Heart right ventricle (tissue), 16 donors: Measurements from ENCODE around the gene MRAP. TPM values are rescaled to one million over a fixed set of nuclear protein-coding genes. Genes with fewer than 3 reads are reported as not detected.
"Not testable (repeated sequence)": the region's sequence is repeated elsewhere in the genome, so short reads cannot be mapped to it uniquely, and the experiment has no call there.

ENCODE experiments used
- ATAC-seq, 8 donors: fragments of 200-7000 bp; cut with Tn5 transposase; one replicate each; pipeline ENCODE4 v1.9.1; 2020; ENCODE audit warnings: mild to moderate bottlenecking in 8 of 8, moderate library complexity in 8 of 8, moderate number of reproducible peaks in 1 of 8
- DNase-seq, 2 donors: peaks; one replicate each; pipeline ENCODE4 v3.0.0-alpha.2; 2020
- H3K27ac ChIP-seq, 10 donors: fragments of 200-600 bp; sonication (generic) in 2 of 10; one replicate each; pipeline versions ENCODE4 v1.5.0 to v1.8.0; 2020 to 2022; ENCODE audit warnings: mild to moderate bottlenecking in 3 of 10
- H3K27me3 ChIP-seq, 7 donors: fragments of 200-600 bp; one replicate each; pipeline ENCODE4 v1.8.0; 2021 to 2022; ENCODE audit warnings: mild to moderate bottlenecking in 2 of 7
- H3K36me3 ChIP-seq, 9 donors: fragments of 200-600 bp; sonication (generic) in 1 of 9; one replicate each; pipeline versions ENCODE4 v1.5.0 to v1.8.0; 2020 to 2022; ENCODE audit warnings: mild to moderate bottlenecking in 2 of 9
- H3K4me1 ChIP-seq, 9 donors: fragments of 200-600 bp; sonication (generic) in 1 of 9; one replicate each; pipeline versions ENCODE4 v1.5.0 to v1.8.0; 2020 to 2022; ENCODE audit warnings: mild to moderate bottlenecking in 4 of 9
- H3K4me3 ChIP-seq, 10 donors: fragments of 200-600 bp; sonication (generic) in 2 of 10; one replicate each; pipeline versions ENCODE4 v1.5.0 to v1.8.0; 2020 to 2022; ENCODE audit warnings: mild to moderate bottlenecking in 7 of 10, moderate library complexity in 2 of 10
- H3K9me3 ChIP-seq, 11 donors: fragments of 200-600 bp in 10 of 11; sonication (generic) in 2 of 11; one replicate each; pipeline versions ENCODE4 v1.5.0 to v1.8.0; 2013 to 2022; ENCODE audit warnings: mild to moderate bottlenecking in 2 of 11, control low read depth in 1 of 11, moderate library complexity in 1 of 11
- WGBS, 2 donors: extraction: QIAGEN DNeasy Blood & Tissue Kit; methylation state at CpG; one replicate each; pipeline ENCODE4 v1.1.7; 2013; ENCODE audit warnings: inconsistent platforms in 1 of 2; 5-methylcytosine and 5-hydroxymethylcytosine counted together
- intact Hi-C, 10 donors: fragments of 100-400 bp; cut with DNase I; formaldehyde crosslinking; loops; one replicate each; pipeline versions ENCODE4 v1.11.1 to v1.14.2; 2022
- polyA plus RNA-seq, 2 donors: library from polyadenylated mRNA; stranded (reverse); fragments of 200-250 nt; gene quantifications; one replicate each; pipeline ENCODE4 v1.2.3, GENCODE V29; 2013
- total RNA-seq, 10 donors: library from RNA; stranded (reverse); fragmentation: NEBNext Ultra II Directional in 3 of 10; extraction: Animal tissue kit (Norgen Biotek cat#: 25700) in 3 of 10; gene quantifications; one replicate each; pipeline versions ENCODE4 v1.2.1 to v1.2.4, GENCODE V29; 2021 to 2023
- TF ChIP-seq, protein P1 (sequence below), 9 donors: fragments of 200-600 bp; sonication (generic) in 2 of 9; IDR thresholded peaks; one replicate each; pipeline versions ENCODE4 v1.5.0 to v1.8.0; 2021 to 2022; ENCODE audit warnings: antibody characterized with exemption in 9 of 9, mild to moderate bottlenecking in 5 of 9, moderate library complexity in 1 of 9
- donor health status: Arrhythmogenic right ventricular cardiomyopathy.
- donor health status: ischemic (EF 13 %, LVEDD 7.1; RV severe dilation, severe dysfunction).
- donor health status: healthy with polysubstance abuse.
- donor health status: DM: no; HTN: yes; CAD: no.
- donor health status: DM: no; HTN: no; CAD: no.
- donor health status: ischemic (EF 25% LVEDD 6.9; RV normal size, moderate dysfunction).
- donor health status: ischemic (EF 25% LVEDD 5.7; RV mildly dilated, moderate dysfunction).
- donor health status: healthy.
- donor health status: DM: yes; HTN: yes; CAD: no.
- donor health status: Ischemic cardiomyopathy.
- donor health status: ischemic (EF 35%, LVEDD 5.7; RV mildly dilated, moderate dysfunction).
- donor health status: nonischemic (EF 11% LVEDD 7.7; RV severe dilation, severe dysfunction).
- donor health status: DM: yes; HTN: yes; CAD: no.
- donor health status: PGD.
- donor health status: ischemic (EF 29% LVEDD 5.4; RV normal size, mild dysfunction).
- donor health status: nonischemic (EF 23%, LVEDD 6.1; RV moderate dilation, normal function).

MRAP gene
- total and polyA plus RNA-seq, 12 donors, result 0.63 to 10.5 (median 0.78) TPM; not detected in 5

DNA sequence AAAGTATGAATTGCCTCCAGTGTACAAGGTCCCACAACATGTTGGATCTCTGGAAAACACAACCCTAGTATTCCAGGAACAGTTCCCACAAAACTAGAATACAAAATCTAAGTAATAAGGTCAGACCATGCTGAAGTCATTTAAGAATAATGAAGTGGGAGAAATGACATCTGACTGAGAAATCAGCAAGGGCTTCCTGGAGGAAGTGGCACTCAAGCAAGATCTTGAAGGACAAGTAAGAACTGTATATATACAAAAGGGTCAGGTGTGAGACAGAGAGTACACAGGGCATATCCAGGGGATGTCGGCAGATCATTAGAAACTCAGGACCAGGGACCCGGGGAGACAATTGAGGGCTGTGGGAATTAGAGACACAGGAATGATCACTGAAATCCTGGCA is 38.5 kb upstream of the MRAP start:
- no peaks in the 10 kb centered on the region for H3K36me3 ChIP-seq
- TF ChIP-seq, protein P1, sequence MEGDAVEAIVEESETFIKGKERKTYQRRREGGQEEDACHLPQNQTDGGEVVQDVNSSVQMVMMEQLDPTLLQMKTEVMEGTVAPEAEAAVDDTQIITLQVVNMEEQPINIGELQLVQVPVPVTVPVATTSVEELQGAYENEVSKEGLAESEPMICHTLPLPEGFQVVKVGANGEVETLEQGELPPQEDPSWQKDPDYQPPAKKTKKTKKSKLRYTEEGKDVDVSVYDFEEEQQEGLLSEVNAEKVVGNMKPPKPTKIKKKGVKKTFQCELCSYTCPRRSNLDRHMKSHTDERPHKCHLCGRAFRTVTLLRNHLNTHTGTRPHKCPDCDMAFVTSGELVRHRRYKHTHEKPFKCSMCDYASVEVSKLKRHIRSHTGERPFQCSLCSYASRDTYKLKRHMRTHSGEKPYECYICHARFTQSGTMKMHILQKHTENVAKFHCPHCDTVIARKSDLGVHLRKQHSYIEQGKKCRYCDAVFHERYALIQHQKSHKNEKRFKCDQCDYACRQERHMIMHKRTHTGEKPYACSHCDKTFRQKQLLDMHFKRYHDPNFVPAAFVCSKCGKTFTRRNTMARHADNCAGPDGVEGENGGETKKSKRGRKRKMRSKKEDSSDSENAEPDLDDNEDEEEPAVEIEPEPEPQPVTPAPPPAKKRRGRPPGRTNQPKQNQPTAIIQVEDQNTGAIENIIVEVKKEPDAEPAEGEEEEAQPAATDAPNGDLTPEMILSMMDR (IDR thresholded peaks at IDR 0.05), result no peak
- intact Hi-C loops, result loop anchor here in 2 of 10 donors (5.0 kb wide), 1 partner anchor 468 kb away; no protein-coding TSS in a partner anchor
- H3K4me1 ChIP-seq, result peaks cover 7 to 27% (median 17%) of the 10 kb centered on the region in 9 donors
- H3K4me3 ChIP-seq, result no peak overlapping the region
- 90 to 94% methylated on average over 2 of the region's 2 CpGs for WGBS, 2 donors
- DNase-seq (no peak), ATAC-seq (no peak)
- H3K9me3 ChIP-seq, result no peaks in the 10 kb centered on the region
- H3K27ac ChIP-seq, result no peak overlapping the region
- H3K27me3 ChIP-seq, result no peaks in the 10 kb centered on the region

- TF ChIP-seq, protein P1 (IDR thresholded peaks at IDR 0.05), result no peak
- H3K27ac ChIP-seq, result no peak overlapping the region
- 82 to 88% methylated on average over 5 of the region's 5 CpGs for WGBS, 2 donors
- no peak for DNase-seq
- ATAC-seq, result no peak
- peaks cover 0 to 16% (median 7%) of the 10 kb centered on the region in 9 donors for H3K4me1 ChIP-seq
- no peaks in the 10 kb centered on the region for H3K27me3 ChIP-seq
- H3K9me3 ChIP-seq, result no peaks in the 10 kb centered on the region
- peaks cover 0 to 4% (median 0%) of the 10 kb centered on the region in 9 donors for H3K36me3 ChIP-seq
- intact Hi-C loops, result loop anchor here in 2 of 10 donors (5.0 kb wide), 1 partner anchor 470 kb away; no protein-coding TSS in a partner anchor
- no peak overlapping the region for H3K4me3 ChIP-seq
Measured at GRCh38 chr21:32261929-32262328, 36.7 kb upstream of the MRAP start.

GRCh38 chr21:32265321-32265720 is 33.3 kb upstream of the MRAP start:
- ATAC-seq, H3K27me3 ChIP-seq, DNase-seq, H3K4me3 ChIP-seq, H3K4me1 ChIP-seq, H3K27ac ChIP-seq, H3K9me3 ChIP-seq: not testable (repeated sequence)
- WGBS, 2 donors, result 91 to 95% methylated on average over 18 to 23 of the region's 23 CpGs
- intact Hi-C loops, result loop anchor here in 1 of 10 donors (5.0 kb wide), 1 partner anchor 388 kb away; no protein-coding TSS in a partner anchor
- peaks cover 0 to 38% (median 5%) of the 10 kb centered on the region in 9 donors for H3K36me3 ChIP-seq

DNA sequence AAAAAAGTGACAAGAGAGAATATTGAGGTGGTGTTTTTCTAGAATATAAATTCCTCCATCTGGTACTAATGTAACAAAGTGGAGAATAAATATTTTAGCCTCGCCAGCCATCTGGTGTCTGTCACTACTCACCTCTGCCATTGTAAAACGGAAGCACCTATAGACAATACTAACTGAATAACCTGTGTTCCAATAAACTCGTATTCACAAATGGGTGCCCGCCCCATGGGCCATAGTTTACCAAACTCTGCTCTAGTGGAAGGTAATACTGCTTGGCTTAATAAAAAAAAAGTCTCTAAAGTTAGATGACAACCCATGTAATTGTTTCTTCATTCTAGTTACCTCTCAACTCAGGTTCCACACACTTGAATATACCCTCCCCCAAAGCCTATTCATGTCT is 27.9 kb upstream of the MRAP start:
- H3K4me1 ChIP-seq, result peaks cover 0 to 5% (median 0%) of the 10 kb centered on the region in 9 donors
- no peak for ATAC-seq
- no peaks in the 10 kb centered on the region for H3K9me3 ChIP-seq
- DNase-seq, result no peak
- no peak overlapping the region for H3K27ac ChIP-seq
- intact Hi-C loops, result no loop called here
- TF ChIP-seq, protein P1 (IDR thresholded peaks at IDR 0.05), result no peak
- no peaks in the 10 kb centered on the region for H3K27me3 ChIP-seq
- H3K4me3 ChIP-seq, result no peak overlapping the region
- H3K36me3 ChIP-seq, result peaks cover 0 to 77% (median 5%) of the 10 kb centered on the region in 9 donors
- WGBS, 2 donors, result 71 to 83% methylated on average over 4 of the region's 4 CpGs

GRCh38 chr21:32276671-32277070 is 22.0 kb upstream of the MRAP start:
- Histone ChIP-seq H3K4me3 (no peak overlapping the region), H3K27ac (no peak overlapping the region), H3K9me3 (no peaks in the 10 kb centered on the region), H3K4me1 (peaks cover 0 to 26% (median 19%) of the 10 kb centered on the region in 9 donors), H3K36me3 (peaks cover 0 to 29% (median 0%) of the 10 kb centered on the region in 9 donors), H3K27me3 (no peaks in the 10 kb centered on the region)
- intact Hi-C loops, result no loop called here
- DNase-seq, result no peak
- WGBS, 2 donors, result 91 to 97% methylated on average over 4 of the region's 4 CpGs
- TF ChIP-seq, protein P1 (IDR thresholded peaks at IDR 0.05), result no peak
- no peak for ATAC-seq
